Breast epithelium (tissue), 4 donors: Measurements from ENCODE around the gene CYP4A22. TPM values are rescaled to one million over a fixed set of nuclear protein-coding genes. Genes with fewer than 3 reads are reported as not detected.

Source experiments
- DNase-seq, 2 donors: peaks; one replicate each; pipeline ENCODE4 v3.0.0-alpha.2; 2019; ENCODE audit warnings: low spot score in 2 of 2
- H3K27ac ChIP-seq, 2 donors: fragments of 200-600 bp; sonication (generic) in 1 of 2; one replicate each; pipeline ENCODE4 v1.5.1; 2016 to 2019; ENCODE audit warnings: mild to moderate bottlenecking in 1 of 2
- H3K27me3 ChIP-seq, 2 donors: fragments of 200-600 bp; sonication (generic) in 1 of 2; one replicate each; pipeline versions ENCODE4 v1.5.1 to v1.6.0; 2017 to 2019; ENCODE audit warnings: control low read depth in 1 of 2, mild to moderate bottlenecking in 1 of 2
- H3K36me3 ChIP-seq: fragments of 200-600 bp; one replicate; pipeline ENCODE4 v1.5.1; 2019
- H3K4me1 ChIP-seq, 2 donors: fragments of 200-600 bp; sonication (generic); one replicate each; pipeline ENCODE4 v1.5.1; 2016 to 2019; ENCODE audit warnings: control low read depth in 1 of 2
- H3K4me3 ChIP-seq, 3 donors: fragments of 200-600 bp; sonication (generic); 1 replicate in 2 of 3; 2 replicates in 1 of 3; pipeline ENCODE4 v1.5.1; 2016 to 2019; ENCODE audit warnings: mild to moderate bottlenecking in 3 of 3, moderate library complexity in 2 of 3
- H3K9me3 ChIP-seq, 2 donors: fragments of 200-600 bp; sonication (generic) in 1 of 2; one replicate each; pipeline ENCODE4 v1.5.1; 2016 to 2019; ENCODE audit warnings: control low read depth in 1 of 2
- CTCF ChIP-seq, 3 donors: fragments of 450-650 bp; IDR thresholded peaks; one replicate each; pipeline ENCODE4 v1.5.1; 2016 to 2017; ENCODE audit warnings: antibody characterized with exemption in 3 of 3, mild to moderate bottlenecking in 3 of 3, moderate library complexity in 3 of 3
- POLR2A ChIP-seq: fragments of 450-650 bp; IDR thresholded peaks from one replicate; pipeline ENCODE4 v1.6.1; 2016; ENCODE audit warnings: antibody characterized with exemption, mild to moderate bottlenecking, moderate library complexity
- POLR2AphosphoS5 ChIP-seq, 3 donors: sonication (generic); formaldehyde crosslinking; IDR thresholded peaks; one replicate each; pipeline ENCODE4 v1.6.1; 2017; ENCODE audit warnings: antibody characterized with exemption in 3 of 3
- intact Hi-C: fragments of 100-400 bp; cut with DNase I; formaldehyde crosslinking; loops from one replicate; pipeline ENCODE4 v1.15.1; 2023; ENCODE audit warnings: low total_unique reads
- total RNA-seq, 3 donors: library from RNA; depleted of rRNA; stranded (reverse); fragments of >200 nt; gene quantifications; one replicate each; pipeline ENCODE4 v1.1.0, GENCODE V29; 2016

The CYP4A22 gene
- total RNA-seq, 3 donors from 2014 or later, result 0.44 to 2.2 (median 0.66) TPM

GRCh38 chr1:47161298-47162040 lies 24.2 kb downstream of the CYP4A22 start:
- no peak for DNase-seq
- Histone ChIP-seq H3K27me3 (no peaks in the 10 kb centered on the region), H3K36me3 (no peaks in the 10 kb centered on the region), H3K27ac (no peak overlapping the region), H3K9me3 (no peaks in the 10 kb centered on the region), H3K4me3 (no peak overlapping the region), H3K4me1 (no peaks in the 10 kb centered on the region)
- intact Hi-C loops, result no loop called here
- TF ChIP-seq POLR2AphosphoS5 (IDR thresholded peaks at IDR 0.05), result no peak
- no peak for TF ChIP-seq POLR2A
- TF ChIP-seq CTCF (IDR thresholded peaks at IDR 0.05), result no peak

GRCh38 chr1:47164552-47164951 lies 27.3 kb downstream of the CYP4A22 start:
- intact Hi-C loops, result no loop called here

GRCh38 chr1:47172782-47173181 lies 35.5 kb downstream of the CYP4A22 start:
- Histone ChIP-seq H3K4me3 (no peak overlapping the region), H3K9me3 (no peaks in the 10 kb centered on the region), H3K36me3 (no peaks in the 10 kb centered on the region), H3K27me3 (no peaks in the 10 kb centered on the region), H3K4me1 (no peaks in the 10 kb centered on the region), H3K27ac (no peak overlapping the region)
- no peak for DNase-seq
- TF ChIP-seq POLR2AphosphoS5 (IDR thresholded peaks at IDR 0.05) (no peak), POLR2A (no peak), CTCF (IDR thresholded peaks at IDR 0.05) (no peak)
- intact Hi-C loops, result no loop called here

More at GRCh38 chr1:47164552-47164951, 27.3 kb downstream of the CYP4A22 start:
- Histone ChIP-seq H3K9me3 (no peaks in the 10 kb centered on the region), H3K4me1 (no peaks in the 10 kb centered on the region), H3K27me3 (no peaks in the 10 kb centered on the region), H3K36me3 (no peaks in the 10 kb centered on the region), H3K27ac (no peak overlapping the region), H3K4me3 (no peak overlapping the region)
- DNase-seq, result no peak
- TF ChIP-seq POLR2AphosphoS5 (IDR thresholded peaks at IDR 0.05) (no peak), POLR2A (no peak), CTCF (IDR thresholded peaks at IDR 0.05) (no peak)

- no peak for TF ChIP-seq POLR2AphosphoS5 (IDR thresholded peaks at IDR 0.05)
- no peak for TF ChIP-seq POLR2A
- TF ChIP-seq CTCF (IDR thresholded peaks at IDR 0.05), result no peak
- intact Hi-C loops, result no loop called here
- Histone ChIP-seq H3K4me3 (no peak overlapping the region), H3K4me1 (no peaks in the 10 kb centered on the region), H3K27me3 (no peaks in the 10 kb centered on the region), H3K27ac (no peak overlapping the region), H3K36me3 (no peaks in the 10 kb centered on the region), H3K9me3 (no peaks in the 10 kb centered on the region)
- no peak for DNase-seq
Observed at GRCh38 chr1:47174656-47175020, 37.4 kb downstream of the CYP4A22 start.

GRCh38 chr1:47175227-47175934 lies 38.1 kb downstream of the CYP4A22 start:
- no peaks in the 10 kb centered on the region for H3K27me3 ChIP-seq
- no peak overlapping the region for H3K4me3 ChIP-seq
- H3K27ac ChIP-seq, result no peak overlapping the region
- intact Hi-C loops, result no loop called here
- no peaks in the 10 kb centered on the region for H3K9me3 ChIP-seq
- no peak for DNase-seq
- H3K36me3 ChIP-seq, result no peaks in the 10 kb centered on the region
- peaks cover 0 to 7% of the 10 kb centered on the region in 2 donors for H3K4me1 ChIP-seq
- TF ChIP-seq CTCF (IDR thresholded peaks at IDR 0.05) (peak; percentile 93 to 98 (median 96)), POLR2AphosphoS5 (IDR thresholded peaks at IDR 0.05) (no peak)
